PC-9 (cell line): ENCODE data around the gene RRAD. TPM values are rescaled to one million over a fixed set of nuclear protein-coding genes. Genes with fewer than 3 reads are reported as not detected.

Experiments used
- BruUV-seq: library from RNA; stranded (reverse); fragments of 400-500 nt; replicated peaks from 2 replicates; lab custom pipeline; 2021; lab: Mats Ljungman, UMichigan
- CTCF ChIA-PET: fragments of 300-600 bp; sonication (Branson Sonifier 250); formaldehyde crosslinking; loops from one replicate; lab custom pipeline; 2022; ENCODE audit warnings: antibody characterized with exemption; lab: Charles Lee
- POLR2A ChIA-PET: fragments of 300-600 bp; sonication (Branson Sonifier 250); formaldehyde crosslinking; loops from one replicate; lab custom pipeline; 2022; ENCODE audit warnings: antibody characterized with exemption; ENCODE audit not compliant: unreplicated experiment; lab: Charles Lee
- DNase-seq, 2 experiments: peaks; one replicate each; pipeline versions ENCODE4 v3.0.0 to v3.0.0-alpha.2; 2015 to 2022; ENCODE audit warnings: mixed read lengths in 1 of 2
- H2AFZ ChIP-seq: fragments of 200-600 bp; sonication (generic); 2 replicates; pipeline ENCODE4 v1.8.1; 2017; ENCODE audit warnings: antibody characterized with exemption
- H3F3A ChIP-seq: fragments of 200-600 bp; sonication (generic); 2 replicates; pipeline ENCODE4 v1.8.1; 2017; ENCODE audit warnings: antibody characterized with exemption, mild to moderate bottlenecking, low read depth; ENCODE audit not compliant: insufficient read depth
- H3K27ac ChIP-seq: fragments of 200-600 bp; sonication (generic); 2 replicates; pipeline ENCODE4 v1.6.1; 2016; ENCODE audit warnings: mixed run types
- H3K27me3 ChIP-seq: fragments of 200-600 bp; sonication (generic); 2 replicates; pipeline ENCODE4 v1.6.1; 2016; ENCODE audit warnings: low read depth, mixed run types; ENCODE audit not compliant: insufficient read depth
- H3K36me3 ChIP-seq: fragments of 200-600 bp; sonication (generic); 2 replicates; pipeline ENCODE4 v1.6.1; 2016; ENCODE audit warnings: low read depth, mixed run types
- H3K4me1 ChIP-seq: fragments of 200-600 bp; sonication (generic); replicated peaks from 2 replicates; pipeline ENCODE4 v1.6.1; 2016; ENCODE audit warnings: mixed run types; ENCODE audit not compliant: insufficient read depth
- H3K4me2 ChIP-seq: fragments of 200-600 bp; sonication (generic); 2 replicates; pipeline ENCODE4 v1.6.1; 2017; ENCODE audit warnings: mixed run types
- H3K4me3 ChIP-seq: fragments of 200-600 bp; sonication (generic); 2 replicates; pipeline ENCODE4 v1.6.1; 2016; ENCODE audit warnings: mixed run types
- H3K79me2 ChIP-seq: fragments of 200-600 bp; sonication (generic); 2 replicates; pipeline ENCODE4 v1.6.1; 2017; ENCODE audit warnings: low read depth, mixed run types
- H3K9me2 ChIP-seq: fragments of 200-600 bp; sonication (generic); 2 replicates; pipeline ENCODE4 v1.8.1; 2017; ENCODE audit warnings: mild to moderate bottlenecking; ENCODE audit not compliant: insufficient read depth
- H3K9me3 ChIP-seq: fragments of 200-600 bp; sonication (generic); 2 replicates; pipeline ENCODE4 v1.8.1; 2016; ENCODE audit warnings: low read depth; ENCODE audit not compliant: insufficient read depth
- H4K20me1 ChIP-seq: fragments of 200-600 bp; sonication (generic); 2 replicates; pipeline ENCODE4 v1.8.1; 2017; ENCODE audit not compliant: insufficient read depth
- CTCF ChIP-seq: fragments of 200-600 bp; sonication (generic); conservative IDR thresholded peaks from 2 replicates; pipeline ENCODE4 v1.6.1; 2017; ENCODE audit warnings: mixed run types, antibody characterized with exemption, mild to moderate bottlenecking, moderate library complexity
- EZH2 ChIP-seq: fragments of 200-600 bp; sonication (generic); IDR thresholded peaks from 2 replicates; pipeline ENCODE4 v1.8.0; 2017; ENCODE audit warnings: antibody characterized with exemption, low read depth
- intact Hi-C: fragments of 100-400 bp; cut with micrococcal nuclease; formaldehyde crosslinking; loops from one replicate; pipeline ENCODE4 v1.10.0; 2022; ENCODE audit not compliant: unreplicated experiment
- total RNA-seq: library from RNA; stranded (reverse); gene quantifications from 2 replicates; pipeline ENCODE4 v1.2.3, GENCODE V29; 2021

RRAD gene
- total RNA-seq, 1 experiment from 2014 or later: 0.24 TPM

GRCh38 chr16:66872943-66873684, 52.2 kb downstream of the RRAD start:
- Histone ChIP-seq H3K4me1 (peaks cover 7% of the 10 kb centered on the region), H3K79me2 (no peaks in the 10 kb centered on the region), H3K4me2 (peak overlapping the region; percentile 95), H3K9me2 (no peaks in the 10 kb centered on the region), H3K27me3 (no peaks in the 10 kb centered on the region), H3K27ac (peak overlapping the region; percentile 42), H2AFZ (peak overlapping the region; percentile 92), H4K20me1 (no peaks in the 10 kb centered on the region), H3F3A (peaks cover 23% of the 10 kb centered on the region; the same call in 1 of the 2 replicates), H3K4me3 (peak overlapping the region; percentile 64), H3K9me3 (no peaks in the 10 kb centered on the region), H3K36me3 (no peaks in the 10 kb centered on the region)
- DNase-seq: peak; percentile 90 to 93
- peak; percentile 91 for TF ChIP-seq CTCF
- no peak for TF ChIP-seq EZH2
- ChIA-PET CTCF (interaction anchor here (0.6 to 2.1 kb wide), 9 partner anchors 8 to 465 kb away, joined by 3 to 14 read pairs (median 4); partner anchors contain the start of gene NAE1), POLR2A (interaction anchor here (0.7 kb wide), 2 partner anchors 211 to 304 kb away, joined by 3 to 5 read pairs; no protein-coding TSS in a partner anchor)
- no TSS peak for BruUV-seq
- intact Hi-C loops: loop anchor here (1.0 to 5.0 kb wide), 3 partner anchors 42 to 145 kb away; partner anchors contain the start of gene NAE1

- TF ChIP-seq CTCF (no peak), EZH2 (no peak)
- Histone ChIP-seq H3K27ac (peak overlapping the region; percentile 42), H3K4me3 (peak overlapping the region; percentile 64), H3K9me2 (no peaks in the 10 kb centered on the region), H3K27me3 (no peaks in the 10 kb centered on the region), H3K36me3 (no peaks in the 10 kb centered on the region), H3K79me2 (no peaks in the 10 kb centered on the region), H4K20me1 (no peaks in the 10 kb centered on the region), H3F3A (peaks cover 20% of the 10 kb centered on the region; the same call in 1 of the 2 replicates), H3K4me2 (peak overlapping the region; percentile 95), H3K9me3 (no peaks in the 10 kb centered on the region), H2AFZ (peak overlapping the region; percentile 92), H3K4me1 (peaks cover 7% of the 10 kb centered on the region)
- intact Hi-C loops: loop anchor here (2.0 to 5.0 kb wide), 2 partner anchors 42 to 130 kb away; partner anchors contain the start of gene NAE1
- POLR2A ChIA-PET: interaction anchor here (0.7 kb wide), 1 partner anchor 210 kb away, joined by 3 read pairs; no protein-coding TSS in a partner anchor
- DNase-seq: no peak
- CTCF ChIA-PET: interaction anchor here (0.6 to 2.1 kb wide), 8 partner anchors 9 to 351 kb away, joined by 3 to 14 read pairs (median 4); partner anchors contain the start of gene NAE1
- no TSS peak for BruUV-seq
Observed at GRCh38 chr16:66872559-66872942, 52.8 kb downstream of the RRAD start.

- Histone ChIP-seq H2AFZ (no peak overlapping the region), H3K4me2 (no peak overlapping the region), H3K9me2 (no peaks in the 10 kb centered on the region), H3F3A (peaks cover 20% of the 10 kb centered on the region; the same call in 1 of the 2 replicates), H3K9me3 (no peaks in the 10 kb centered on the region), H3K36me3 (no peaks in the 10 kb centered on the region), H3K4me3 (no peak overlapping the region), H3K79me2 (no peaks in the 10 kb centered on the region), H3K4me1 (peaks cover 7% of the 10 kb centered on the region), H4K20me1 (no peaks in the 10 kb centered on the region), H3K27ac (no peak overlapping the region), H3K27me3 (no peaks in the 10 kb centered on the region)
- CTCF ChIA-PET: interaction anchor here (1.2 kb wide), 1 partner anchor 48 kb away, joined by 4 read pairs; no protein-coding TSS in a partner anchor
- POLR2A ChIA-PET: no interaction called here
- TF ChIP-seq EZH2 (no peak), CTCF (no peak)
- no peak for DNase-seq
- intact Hi-C loops: loop anchor here (2.0 to 5.0 kb wide), 2 partner anchors 41 to 130 kb away; partner anchors contain the start of gene NAE1
- no TSS peak for BruUV-seq
Observed at GRCh38 chr16:66871840-66872239, 53.5 kb downstream of the RRAD start.

Other genes starting within 250 kb of the RRAD start
- 81.3 and 105 TPM in 2 replicates for gene CMTM4, start 228.8 kb downstream of the RRAD start, total RNA-seq
- 92.7 and 109 TPM in 2 replicates for gene DYNC1LI2, start 173.9 kb downstream of the RRAD start, total RNA-seq
- 0.75 TPM in 1 of 2 replicates, not detected in the other for gene TERB1, start 124.0 kb downstream of the RRAD start, total RNA-seq
- 66.8 and 72.7 TPM in 2 replicates for gene NAE1, start 94.6 kb downstream of the RRAD start, total RNA-seq
- gene CA7, start 81.1 kb downstream of the RRAD start, total RNA-seq: not detected in 2 replicates
- 17.4 and 21.6 TPM in 2 replicates for gene PDP2, start 45.0 kb downstream of the RRAD start, total RNA-seq
- not detected in 2 replicates for gene CDH16, start 6.7 kb downstream of the RRAD start, total RNA-seq
- gene CIAO2B, start 8.9 kb upstream of the RRAD start, total RNA-seq: 81.7 and 87.1 TPM in 2 replicates
- 32.8 and 35.1 TPM in 2 replicates for gene CES2, start 10.0 kb upstream of the RRAD start, total RNA-seq
- 9.1 and 10.1 TPM in 2 replicates for gene CES3, start 35.7 kb upstream of the RRAD start, total RNA-seq
- 2.5 and 3.1 TPM in 2 replicates for gene CES4A, start 63.1 kb upstream of the RRAD start, total RNA-seq
- gene CBFB, start 103.6 kb upstream of the RRAD start, total RNA-seq: 58.7 and 63.3 TPM in 2 replicates
- gene PHAF1, start 184.4 kb upstream of the RRAD start, total RNA-seq: 19.5 and 21.1 TPM in 2 replicates
- gene B3GNT9, start 225.5 kb upstream of the RRAD start, total RNA-seq: 4.0 and 4.2 TPM in 2 replicates
- 38.0 and 50.3 TPM in 2 replicates for gene TRADD, start 234.4 kb upstream of the RRAD start, total RNA-seq
- gene FBXL8, start 234.4 kb upstream of the RRAD start, total RNA-seq: 53.2 and 54.4 TPM in 2 replicates
- gene HSF4, start 239.2 kb upstream of the RRAD start, total RNA-seq: 96.9 and 100 TPM in 2 replicates
- 68.0 and 76.8 TPM in 2 replicates for gene NOL3, start 245.0 kb upstream of the RRAD start, total RNA-seq